GM23338 (cell line): ENCODE data around the gene AAGAB. TPM values are rescaled to one million over a fixed set of nuclear protein-coding genes. Genes with fewer than 3 reads are reported as not detected.
A peak's percentile ranks its signal among the peaks of the same experiment; 100 is the strongest.

ENCODE experiments used
- ATAC-seq: fragments of 200-7000 bp; cut with Tn5 transposase; 3 replicates; pipeline ENCODE4 v1.9.1; 2020
- DNase-seq: peaks from one replicate; pipeline ENCODE4 v3.0.0-alpha.2; 2015; ENCODE audit warnings: low spot score
- H2AFZ ChIP-seq: fragments of 200-600 bp; sonication (generic); 2 replicates; pipeline ENCODE4 v1.8.0; 2016; ENCODE audit warnings: antibody characterized with exemption, mild to moderate bottlenecking, moderate library complexity
- H3F3A ChIP-seq: fragments of 200-600 bp; sonication (generic); replicated peaks from 2 replicates; pipeline ENCODE4 v1.8.0; 2017; ENCODE audit warnings: antibody characterized with exemption, mixed run types, low read depth
- H3K27ac ChIP-seq: fragments of 200-600 bp; sonication (generic); 2 replicates; pipeline ENCODE4 v1.6.1; 2016; ENCODE audit warnings: low read depth
- H3K27me3 ChIP-seq: fragments of 200-600 bp; sonication (generic); 2 replicates; pipeline ENCODE4 v1.8.0; 2016; ENCODE audit warnings: mild to moderate bottlenecking, mixed run types, moderate library complexity; ENCODE audit not compliant: insufficient read depth
- H3K36me3 ChIP-seq: fragments of 200-600 bp; sonication (generic); 2 replicates; pipeline ENCODE4 v1.8.0; 2016; ENCODE audit warnings: mild to moderate bottlenecking; ENCODE audit not compliant: insufficient read depth
- H3K4me1 ChIP-seq: fragments of 200-600 bp; sonication (generic); 2 replicates; pipeline ENCODE4 v1.8.0; 2016; ENCODE audit warnings: mild to moderate bottlenecking, moderate library complexity; ENCODE audit not compliant: insufficient read depth
- H3K4me2 ChIP-seq: fragments of 200-600 bp; sonication (generic); 2 replicates; pipeline ENCODE4 v1.7.1; 2017; ENCODE audit warnings: mixed run types
- H3K4me3 ChIP-seq: fragments of 200-600 bp; sonication (generic); 2 replicates; pipeline ENCODE4 v1.6.1; 2016; ENCODE audit warnings: mixed run types
- H3K79me2 ChIP-seq: fragments of 200-600 bp; sonication (generic); replicated peaks from 2 replicates; pipeline ENCODE4 v1.8.0; 2017; ENCODE audit warnings: mild to moderate bottlenecking; ENCODE audit not compliant: insufficient read depth
- H3K9me2 ChIP-seq: fragments of 200-600 bp; sonication (generic); 2 replicates; pipeline ENCODE4 v1.8.0; 2017; ENCODE audit not compliant: insufficient read depth
- H4K20me1 ChIP-seq: fragments of 200-600 bp; sonication (generic); replicated peaks from 2 replicates; pipeline ENCODE4 v1.8.0; 2017; ENCODE audit warnings: mild to moderate bottlenecking; ENCODE audit not compliant: insufficient read depth
- H3K27ac Mint-ChIP-seq: 2 replicates; pipeline ENCODE4 v1.8.0; 2020; ENCODE audit warnings: inconsistent platforms, mild to moderate bottlenecking, moderate library complexity, mixed read lengths
- H3K27me3 Mint-ChIP-seq: 3 replicates; pipeline ENCODE4 v1.8.0; 2022; ENCODE audit warnings: low read depth, mild to moderate bottlenecking, moderate library complexity, mixed read lengths, inconsistent platforms; ENCODE audit not compliant: insufficient read depth, poor library complexity
- H3K36me3 Mint-ChIP-seq: 3 replicates; pipeline ENCODE4 v1.8.0; 2021; ENCODE audit warnings: low read depth, mild to moderate bottlenecking, inconsistent platforms, moderate library complexity, mixed read lengths
- H3K4me1 Mint-ChIP-seq: 3 replicates; pipeline ENCODE4 v1.8.0; 2020; ENCODE audit warnings: mild to moderate bottlenecking, inconsistent platforms, mixed read lengths
- H3K4me3 Mint-ChIP-seq: 3 replicates; pipeline ENCODE4 v1.8.0; 2021; ENCODE audit warnings: moderate library complexity, mild to moderate bottlenecking, inconsistent platforms, mixed read lengths
- H3K9me3 Mint-ChIP-seq: 3 replicates; pipeline ENCODE4 v1.8.0; 2020; ENCODE audit warnings: moderate library complexity, mild to moderate bottlenecking, inconsistent platforms, mixed read lengths
- CREB1 ChIP-seq: fragments of 250-450 bp; sonication (Bioruptor Pico); IDR thresholded peaks from 2 replicates; pipeline ENCODE4 v1.5.0; 2020; ENCODE audit warnings: low read depth, mild to moderate bottlenecking, moderate library complexity
- EZH2phosphoT487 ChIP-seq: fragments of 200-600 bp; sonication (generic); IDR thresholded peaks from one replicate; pipeline ENCODE4 v1.8.1; 2018; ENCODE audit warnings: antibody characterized with exemption; ENCODE audit not compliant: unreplicated experiment
- JUNB ChIP-seq: IDR thresholded peaks from one replicate; pipeline ENCODE4 v1.6.1; 2016; ENCODE audit warnings: antibody characterized with exemption; ENCODE audit not compliant: unreplicated experiment
- NANOG ChIP-seq: IDR thresholded peaks from 2 replicates; pipeline ENCODE4 v1.6.1; 2016; ENCODE audit warnings: antibody characterized with exemption, borderline replicate concordance
- STAT1 ChIP-seq: IDR thresholded peaks from one replicate; pipeline ENCODE4 v1.6.1; 2016; ENCODE audit warnings: antibody characterized with exemption; ENCODE audit not compliant: unreplicated experiment
- ZNF114 ChIP-seq: fragments of 250-450 bp; sonication (Bioruptor Pico); IDR thresholded peaks from 2 replicates; pipeline ENCODE4 v1.5.0; 2020; ENCODE audit warnings: mild to moderate bottlenecking, moderate library complexity
- ZNF331 ChIP-seq: fragments of 250-450 bp; sonication (Bioruptor Pico); IDR thresholded peaks from 2 replicates; pipeline ENCODE4 v1.5.0; 2020; ENCODE audit warnings: low read depth, mild to moderate bottlenecking, moderate library complexity
- polyA plus RNA-seq: library from polyadenylated mRNA; unstranded; fragments of >200 nt; fragmentation: Nextera tagmentation; extraction: Ambion mirVana; gene quantifications from 2 replicates; pipeline ENCODE4 v1.2.1, GENCODE V29; 2016
- total RNA-seq: library from RNA; depleted of rRNA; stranded (reverse); fragments of >200 nt; shearing (Covaris generic); gene quantifications from 2 replicates; pipeline ENCODE4 v1.2.3, GENCODE V29; 2014
- TF ChIP-seq, protein P1 (sequence below), 2 experiments: fragments of 200-600 bp in 1 of 2; sonication (generic) in 1 of 2; conservative IDR thresholded peaks; 2 replicates each; pipeline versions ENCODE4 v1.5.1 to v1.6.1; 2016 to 2017; ENCODE audit warnings: antibody characterized with exemption in 2 of 2, low read depth in 2 of 2, mild to moderate bottlenecking in 2 of 2, moderate library complexity in 1 of 2
- TF ChIP-seq, protein P2 (sequence below): IDR thresholded peaks from 2 replicates; pipeline ENCODE4 v1.6.1; 2016; ENCODE audit warnings: antibody characterized with exemption
- TF ChIP-seq, protein P3 (sequence below): IDR thresholded peaks from one replicate; pipeline ENCODE4 v1.6.1; 2018; ENCODE audit warnings: antibody characterized with exemption; ENCODE audit not compliant: unreplicated experiment

Gene AAGAB
- total and polyA plus RNA-seq, 2 experiments from 2014 or later = 20.8 to 42.8 TPM

DNA sequence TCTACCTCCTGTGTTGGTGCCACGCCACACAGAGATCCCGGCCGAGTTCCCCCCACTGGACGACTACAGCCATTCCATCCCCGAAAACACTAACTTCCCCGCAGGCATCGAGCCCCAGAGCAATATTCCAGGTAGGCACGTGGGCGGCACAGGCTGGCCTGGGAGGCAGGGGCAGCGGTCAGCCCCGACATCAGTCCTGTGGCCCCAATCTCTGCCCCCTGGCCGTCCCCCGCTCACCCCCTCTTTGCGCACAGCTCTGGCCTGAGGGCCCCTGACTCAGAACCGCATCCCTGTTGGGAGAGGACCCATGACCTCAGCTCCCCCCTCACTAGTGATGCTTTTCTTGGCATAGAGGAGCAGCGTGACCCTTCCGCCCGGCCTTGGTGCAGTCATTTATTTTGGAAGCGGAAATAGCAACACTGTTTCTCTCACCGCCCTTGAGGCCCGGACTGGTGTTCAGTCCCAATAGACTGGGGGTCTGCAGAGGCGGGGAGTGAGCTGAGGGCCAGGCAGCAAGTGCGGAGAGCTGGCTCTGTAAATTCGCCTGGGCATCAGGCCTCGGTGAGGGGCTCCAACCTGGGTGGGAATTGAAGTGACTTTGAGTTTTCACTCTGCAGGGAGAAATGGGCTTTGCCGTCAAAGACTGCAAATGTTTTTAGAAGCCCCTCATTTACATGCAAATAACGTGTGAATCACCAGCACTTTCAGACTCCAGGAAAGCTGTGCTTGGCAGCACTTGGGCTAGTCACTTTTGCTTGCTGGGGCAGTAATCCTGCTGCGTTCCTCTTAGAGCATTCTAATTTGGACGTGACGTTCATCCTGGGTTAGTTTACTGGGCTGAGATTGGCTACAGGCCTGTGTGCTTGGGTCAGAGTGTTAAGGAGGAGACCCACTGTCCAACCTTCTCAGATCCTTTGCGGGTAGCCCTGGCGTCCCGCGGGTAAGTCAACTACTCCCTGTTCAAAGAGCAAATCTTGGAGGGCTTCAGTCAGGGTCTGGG lies 88.9 kb downstream of the AAGAB start:
- Histone ChIP-seq H3K79me2 (no peaks in the 10 kb centered on the region), H3K27ac (peak overlapping the region; percentile 67), H4K20me1 (no peaks in the 10 kb centered on the region; the same call in 1 of the 2 replicates), H3K4me3 (peak overlapping the region; percentile 37), H2AFZ (no peak overlapping the region), H3K9me2 (no peaks in the 10 kb centered on the region), H3K4me1 (peaks cover 28% of the 10 kb centered on the region), H3K4me2 (peak overlapping the region; percentile 18), H3F3A (peaks cover 15% of the 10 kb centered on the region; the same call in 1 of the 2 replicates), H3K27me3 (no peaks in the 10 kb centered on the region), H3K36me3 (no peaks in the 10 kb centered on the region; the same call in 1 of the 2 replicates)
- no peaks in the 10 kb centered on the region; the same call in 2 of the 3 replicates for H3K9me3 Mint-ChIP-seq
- TF ChIP-seq ZNF331 (CRISPR knock-in tag) (no peak), CREB1 (peak; percentile 58; the same call in 1 of the 2 replicates), JUNB (no peak), NANOG (peak; percentile 49; the same call in 1 of the 2 replicates)
- peaks cover 21% of the 10 kb centered on the region for H3K36me3 Mint-ChIP-seq
- peak overlapping the region; percentile 83 for H3K27ac Mint-ChIP-seq
- ATAC-seq = peak; percentile 82
- H3K4me3 Mint-ChIP-seq = peak overlapping the region; percentile 46
- peak; percentile 84 for DNase-seq
- peaks cover 14% of the 10 kb centered on the region for H3K27me3 Mint-ChIP-seq
- peaks cover 55% of the 10 kb centered on the region for H3K4me1 Mint-ChIP-seq

DNA sequence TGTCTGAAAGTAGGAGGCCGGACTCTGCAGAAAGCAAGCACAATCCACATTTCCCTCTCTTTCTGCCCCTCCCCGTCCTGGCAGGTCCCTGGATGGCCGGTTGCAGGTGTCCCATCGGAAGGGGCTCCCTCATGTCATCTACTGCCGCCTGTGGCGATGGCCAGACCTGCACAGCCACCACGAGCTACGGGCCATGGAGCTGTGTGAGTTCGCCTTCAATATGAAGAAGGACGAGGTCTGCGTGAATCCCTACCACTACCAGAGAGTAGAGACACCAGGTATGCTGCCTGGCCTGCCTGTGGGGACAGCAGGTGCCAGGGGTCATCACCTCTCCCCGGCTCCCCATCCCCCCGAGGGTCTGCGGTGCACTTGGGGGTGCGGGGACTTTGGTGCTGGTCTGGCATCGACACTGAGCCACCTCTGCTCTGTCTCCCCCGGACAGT lies 89.6 kb downstream of the AAGAB start:
- H3K9me3 Mint-ChIP-seq = no peaks in the 10 kb centered on the region
- peaks cover 15% of the 10 kb centered on the region; the same call in 1 of the 2 replicates for H3F3A ChIP-seq
- ATAC-seq (peak; percentile 69), DNase-seq (peak; percentile 74)
- H2AFZ ChIP-seq = no peak overlapping the region
- no peaks in the 10 kb centered on the region; the same call in 1 of the 2 replicates for H4K20me1 ChIP-seq
- TF ChIP-seq, protein P1, sequence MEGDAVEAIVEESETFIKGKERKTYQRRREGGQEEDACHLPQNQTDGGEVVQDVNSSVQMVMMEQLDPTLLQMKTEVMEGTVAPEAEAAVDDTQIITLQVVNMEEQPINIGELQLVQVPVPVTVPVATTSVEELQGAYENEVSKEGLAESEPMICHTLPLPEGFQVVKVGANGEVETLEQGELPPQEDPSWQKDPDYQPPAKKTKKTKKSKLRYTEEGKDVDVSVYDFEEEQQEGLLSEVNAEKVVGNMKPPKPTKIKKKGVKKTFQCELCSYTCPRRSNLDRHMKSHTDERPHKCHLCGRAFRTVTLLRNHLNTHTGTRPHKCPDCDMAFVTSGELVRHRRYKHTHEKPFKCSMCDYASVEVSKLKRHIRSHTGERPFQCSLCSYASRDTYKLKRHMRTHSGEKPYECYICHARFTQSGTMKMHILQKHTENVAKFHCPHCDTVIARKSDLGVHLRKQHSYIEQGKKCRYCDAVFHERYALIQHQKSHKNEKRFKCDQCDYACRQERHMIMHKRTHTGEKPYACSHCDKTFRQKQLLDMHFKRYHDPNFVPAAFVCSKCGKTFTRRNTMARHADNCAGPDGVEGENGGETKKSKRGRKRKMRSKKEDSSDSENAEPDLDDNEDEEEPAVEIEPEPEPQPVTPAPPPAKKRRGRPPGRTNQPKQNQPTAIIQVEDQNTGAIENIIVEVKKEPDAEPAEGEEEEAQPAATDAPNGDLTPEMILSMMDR (conservative IDR thresholded peaks at IDR 0.05; ENCODE audit: low read depth in 2 of 2) = peak; percentile 38 to 54
- no peak for TF ChIP-seq CREB1
- peak overlapping the region; percentile 37; the same call in 1 of the 2 replicates for H3K4me3 ChIP-seq
- no peak overlapping the region; the same call in 1 of the 2 replicates for H3K27ac Mint-ChIP-seq
- no peak overlapping the region for H3K27ac ChIP-seq
- peak overlapping the region; percentile 18; the same call in 1 of the 2 replicates for H3K4me2 ChIP-seq
- H3K4me1 ChIP-seq = peaks cover 28% of the 10 kb centered on the region
- peaks cover 14% of the 10 kb centered on the region for H3K27me3 Mint-ChIP-seq
- H3K9me2 ChIP-seq = no peaks in the 10 kb centered on the region
- H3K27me3 ChIP-seq = no peaks in the 10 kb centered on the region
- H3K36me3 ChIP-seq = no peaks in the 10 kb centered on the region
- peaks cover 21% of the 10 kb centered on the region for H3K36me3 Mint-ChIP-seq
- H3K4me3 Mint-ChIP-seq = no peak overlapping the region
- H3K4me1 Mint-ChIP-seq = peaks cover 50% of the 10 kb centered on the region
- H3K79me2 ChIP-seq = no peaks in the 10 kb centered on the region

DNA sequence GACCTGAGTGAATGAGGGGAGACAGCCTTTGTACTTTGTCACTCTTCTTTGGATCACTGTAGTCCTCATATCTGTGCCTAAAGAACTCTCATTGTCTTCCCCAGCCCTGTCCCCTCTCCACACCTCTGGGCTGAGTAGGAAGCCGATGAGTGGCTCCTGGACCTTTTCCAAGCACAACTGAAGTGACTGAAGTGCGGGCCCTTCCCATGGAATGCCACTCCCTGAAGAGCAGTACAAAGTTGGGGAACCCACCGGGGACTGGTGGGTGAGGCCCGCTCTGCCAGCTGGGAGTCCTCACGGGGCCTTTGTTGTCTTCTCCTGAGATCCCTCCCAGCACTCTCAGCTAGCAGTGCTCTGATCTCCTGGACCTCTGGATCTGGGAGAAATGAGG lies 90.1 kb downstream of the AAGAB start:
- DNase-seq = no peak
- H4K20me1 ChIP-seq = no peaks in the 10 kb centered on the region; the same call in 1 of the 2 replicates
- no peak for ATAC-seq
- peak overlapping the region; percentile 18; the same call in 1 of the 2 replicates for H3K4me2 ChIP-seq
- peaks cover 28% of the 10 kb centered on the region for H3K4me1 ChIP-seq
- H3K27me3 ChIP-seq = no peaks in the 10 kb centered on the region
- Mint-ChIP-seq H3K9me3 (no peaks in the 10 kb centered on the region), H3K27me3 (peaks cover 14% of the 10 kb centered on the region), H3K4me3 (no peak overlapping the region), H3K27ac (no peak overlapping the region), H3K4me1 (peaks cover 47% of the 10 kb centered on the region), H3K36me3 (peaks cover 21% of the 10 kb centered on the region)
- H2AFZ ChIP-seq = no peak overlapping the region
- peaks cover 15% of the 10 kb centered on the region; the same call in 1 of the 2 replicates for H3F3A ChIP-seq
- H3K79me2 ChIP-seq = no peaks in the 10 kb centered on the region
- no peak overlapping the region for H3K27ac ChIP-seq
- no peaks in the 10 kb centered on the region for H3K36me3 ChIP-seq
- H3K4me3 ChIP-seq = no peak overlapping the region
- no peaks in the 10 kb centered on the region for H3K9me2 ChIP-seq
- no peak for TF ChIP-seq CREB1
- no peak for TF ChIP-seq JUNB
- TF ChIP-seq STAT1 = no peak
- TF ChIP-seq, protein P2, sequence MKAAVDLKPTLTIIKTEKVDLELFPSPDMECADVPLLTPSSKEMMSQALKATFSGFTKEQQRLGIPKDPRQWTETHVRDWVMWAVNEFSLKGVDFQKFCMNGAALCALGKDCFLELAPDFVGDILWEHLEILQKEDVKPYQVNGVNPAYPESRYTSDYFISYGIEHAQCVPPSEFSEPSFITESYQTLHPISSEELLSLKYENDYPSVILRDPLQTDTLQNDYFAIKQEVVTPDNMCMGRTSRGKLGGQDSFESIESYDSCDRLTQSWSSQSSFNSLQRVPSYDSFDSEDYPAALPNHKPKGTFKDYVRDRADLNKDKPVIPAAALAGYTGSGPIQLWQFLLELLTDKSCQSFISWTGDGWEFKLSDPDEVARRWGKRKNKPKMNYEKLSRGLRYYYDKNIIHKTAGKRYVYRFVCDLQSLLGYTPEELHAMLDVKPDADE = no peak
- TF ChIP-seq, protein P3, sequence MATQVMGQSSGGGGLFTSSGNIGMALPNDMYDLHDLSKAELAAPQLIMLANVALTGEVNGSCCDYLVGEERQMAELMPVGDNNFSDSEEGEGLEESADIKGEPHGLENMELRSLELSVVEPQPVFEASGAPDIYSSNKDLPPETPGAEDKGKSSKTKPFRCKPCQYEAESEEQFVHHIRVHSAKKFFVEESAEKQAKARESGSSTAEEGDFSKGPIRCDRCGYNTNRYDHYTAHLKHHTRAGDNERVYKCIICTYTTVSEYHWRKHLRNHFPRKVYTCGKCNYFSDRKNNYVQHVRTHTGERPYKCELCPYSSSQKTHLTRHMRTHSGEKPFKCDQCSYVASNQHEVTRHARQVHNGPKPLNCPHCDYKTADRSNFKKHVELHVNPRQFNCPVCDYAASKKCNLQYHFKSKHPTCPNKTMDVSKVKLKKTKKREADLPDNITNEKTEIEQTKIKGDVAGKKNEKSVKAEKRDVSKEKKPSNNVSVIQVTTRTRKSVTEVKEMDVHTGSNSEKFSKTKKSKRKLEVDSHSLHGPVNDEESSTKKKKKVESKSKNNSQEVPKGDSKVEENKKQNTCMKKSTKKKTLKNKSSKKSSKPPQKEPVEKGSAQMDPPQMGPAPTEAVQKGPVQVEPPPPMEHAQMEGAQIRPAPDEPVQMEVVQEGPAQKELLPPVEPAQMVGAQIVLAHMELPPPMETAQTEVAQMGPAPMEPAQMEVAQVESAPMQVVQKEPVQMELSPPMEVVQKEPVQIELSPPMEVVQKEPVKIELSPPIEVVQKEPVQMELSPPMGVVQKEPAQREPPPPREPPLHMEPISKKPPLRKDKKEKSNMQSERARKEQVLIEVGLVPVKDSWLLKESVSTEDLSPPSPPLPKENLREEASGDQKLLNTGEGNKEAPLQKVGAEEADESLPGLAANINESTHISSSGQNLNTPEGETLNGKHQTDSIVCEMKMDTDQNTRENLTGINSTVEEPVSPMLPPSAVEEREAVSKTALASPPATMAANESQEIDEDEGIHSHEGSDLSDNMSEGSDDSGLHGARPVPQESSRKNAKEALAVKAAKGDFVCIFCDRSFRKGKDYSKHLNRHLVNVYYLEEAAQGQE = no peak
- TF ChIP-seq ZNF114 = no peak
- TF ChIP-seq NANOG = no peak
- TF ChIP-seq EZH2phosphoT487 = no peak
